ENCODE results near the gene DEFB115. TPM values are rescaled to one million over a fixed set of nuclear protein-coding genes. Genes with fewer than 3 reads are reported as not detected.
"Not testable (repeated sequence)": the region's sequence is repeated elsewhere in the genome, so short reads cannot be mapped to it uniquely, and the experiment has no call there.

Gene DEFB115
- not detected for polyA plus RNA-seq (ENCODE audit: insufficient read length)

- DNase-seq: no peak
These were observed at the start of gene DEFB115 for GRCh38 chr20:31257364-31257763. TSS of gene DEFB115 (plus strand) at chr20:31257664. CDS start at chr20:31257664, 0 bp downstream.

- DNase-seq: no peak
These were observed 20.5 kb upstream of the DEFB115 start for GRCh38 chr20:31236953-31237352.

GRCh38 chr20:31237763-31238162, 19.7 kb upstream of the DEFB115 start:
- DNase-seq: no peak

- DNase-seq: no peak
These were observed 18.3 kb upstream of the DEFB115 start for GRCh38 chr20:31239139-31239538.

GRCh38 chr20:31256959-31257358, 505 bp upstream of the DEFB115 start:
- no peak for DNase-seq

- DNase-seq: no peak
These were observed 3.0 kb downstream of the DEFB115 start for GRCh38 chr20:31260326-31260932.

GRCh38 chr20:31274441-31274840, 17.0 kb downstream of the DEFB115 start:
- no peak for DNase-seq

GRCh38 chr20:31278178-31278577, 20.7 kb downstream of the DEFB115 start:
- DNase-seq: no peak

- DNase-seq: not testable (repeated sequence)
These were observed 27.5 kb downstream of the DEFB115 start for GRCh38 chr20:31284964-31285363.

- no peak for DNase-seq
These were observed 51.2 kb downstream of the DEFB115 start, which contains the start of gene DEFB116 for GRCh38 chr20:31308535-31309162. TSS of gene DEFB116 (minus strand) at chr20:31308585. CDS start at chr20:31308585, 0 bp downstream.

Other genes starting within 250 kb of the DEFB115 start
- not detected for gene DEFB116, start 50.9 kb downstream of the DEFB115 start, polyA plus RNA-seq (ENCODE audit: insufficient read length)
- gene DEFB118, start 110.9 kb downstream of the DEFB115 start, polyA plus RNA-seq (ENCODE audit: insufficient read length): not detected
- not detected for gene DEFB119, start 132.9 kb downstream of the DEFB115 start, polyA plus RNA-seq (ENCODE audit: insufficient read length)
- gene DEFB121, start 148.6 kb downstream of the DEFB115 start, polyA plus RNA-seq (ENCODE audit: insufficient read length): not detected
- not detected for gene DEFB123, start 183.0 kb downstream of the DEFB115 start, polyA plus RNA-seq (ENCODE audit: insufficient read length)
- gene DEFB124, start 217.5 kb downstream of the DEFB115 start, polyA plus RNA-seq (ENCODE audit: insufficient read length): 0.88 TPM
- 6.6 TPM for gene REM1, start 217.6 kb downstream of the DEFB115 start, polyA plus RNA-seq (ENCODE audit: insufficient read length)